Gastroesophageal sphincter (tissue), 4 donors: ENCODE measurements around the gene MYH10. TPM values are rescaled to one million over a fixed set of nuclear protein-coding genes. Genes with fewer than 3 reads are reported as not detected.

Source experiments
- ATAC-seq: fragments of 150-250 bp; one replicate; pipeline ENCODE4 v1.9.1; 2016; ENCODE audit warnings: mild to moderate bottlenecking, moderate library complexity
- H3K27ac ChIP-seq, 4 donors: fragments of 200-600 bp; sonication (generic) in 3 of 4; 1 replicate in 3 of 4; 2 replicates in 1 of 4; pipeline ENCODE4 v1.5.1; 2016 to 2019
- H3K27me3 ChIP-seq: fragments of 200-600 bp; sonication (generic); one replicate; pipeline ENCODE4 v1.5.1; 2019
- H3K36me3 ChIP-seq, 2 donors: fragments of 200-600 bp; sonication (generic); one replicate each; pipeline ENCODE4 v1.5.1; 2019; ENCODE audit warnings: control low read depth in 1 of 2
- H3K4me1 ChIP-seq, 3 donors: fragments of 200-600 bp; sonication (generic); 1 replicate in 2 of 3; 2 replicates in 1 of 3; pipeline ENCODE4 v1.5.1; 2016 to 2019; ENCODE audit warnings: control low read depth in 2 of 3
- H3K4me3 ChIP-seq, 2 donors: fragments of 200-600 bp; sonication (generic); one replicate each; pipeline ENCODE4 v1.5.1; 2019; ENCODE audit warnings: mild to moderate bottlenecking in 1 of 2, moderate library complexity in 1 of 2
- H3K9me3 ChIP-seq, 3 donors: fragments of 200-600 bp; sonication (generic); one replicate each; pipeline ENCODE4 v1.5.1; 2017 to 2019; ENCODE audit warnings: control low read depth in 2 of 3
- CTCF ChIP-seq, 4 experiments: fragments of 200-600 bp in 2 of 4; fragments of 450-650 bp in 2 of 4; sonication (generic) in 1 of 4; IDR thresholded peaks; one replicate each; pipeline ENCODE4 v1.5.1; 2017 to 2019; ENCODE audit warnings: antibody characterized with exemption in 4 of 4, mild to moderate bottlenecking in 2 of 4, moderate library complexity in 2 of 4
- EP300 ChIP-seq: sonication (generic); formaldehyde crosslinking; IDR thresholded peaks from one replicate; pipeline ENCODE4 v1.6.1; 2017; ENCODE audit warnings: antibody characterized with exemption, mild to moderate bottlenecking
- POLR2A ChIP-seq, 2 donors: fragments of 450-650 bp; IDR thresholded peaks; one replicate each; pipeline ENCODE4 v1.6.1; 2017; ENCODE audit warnings: antibody characterized with exemption in 2 of 2, mild to moderate bottlenecking in 2 of 2, moderate library complexity in 1 of 2
- POLR2AphosphoS5 ChIP-seq: sonication (generic); formaldehyde crosslinking; IDR thresholded peaks from one replicate; pipeline ENCODE4 v1.6.1; 2017; ENCODE audit warnings: antibody characterized with exemption
- WGBS, 2 donors: methylation state at CpG; one replicate each; pipeline ENCODE4 v1.1.5; 2018; ENCODE audit warnings: low coverage in 1 of 2; 5-methylcytosine and 5-hydroxymethylcytosine counted together
- total RNA-seq, 4 donors: library from RNA; depleted of rRNA; stranded (reverse); fragments of >200 nt; gene quantifications; one replicate each; pipeline ENCODE4 v1.1.0, GENCODE V29; 2016

MYH10 gene
- total RNA-seq, 4 donors from 2014 or later, result 26.0 to 40.9 (median 34.6) TPM

GRCh38 chr17:8490256-8491023, 140.1 kb downstream of the MYH10 start:
- TF ChIP-seq POLR2A (IDR thresholded peaks at IDR 0.05) (no peak), EP300 (no peak), CTCF (IDR thresholded peaks at IDR 0.05) (no peak), POLR2AphosphoS5 (no peak)
- no peaks in the 10 kb centered on the region for H3K9me3 ChIP-seq
- no peak overlapping the region for H3K27ac ChIP-seq
- H3K4me3 ChIP-seq, result no peak overlapping the region
- H3K4me1 ChIP-seq, result no peaks in the 10 kb centered on the region
- ATAC-seq, result no peak
- H3K36me3 ChIP-seq, result peaks cover 0 to 95% of the 10 kb centered on the region in 2 donors
- WGBS, 2 donors, result 72 to 74% methylated on average over 14 of the region's 17 CpGs
- H3K27me3 ChIP-seq, result no peaks in the 10 kb centered on the region

DNA sequence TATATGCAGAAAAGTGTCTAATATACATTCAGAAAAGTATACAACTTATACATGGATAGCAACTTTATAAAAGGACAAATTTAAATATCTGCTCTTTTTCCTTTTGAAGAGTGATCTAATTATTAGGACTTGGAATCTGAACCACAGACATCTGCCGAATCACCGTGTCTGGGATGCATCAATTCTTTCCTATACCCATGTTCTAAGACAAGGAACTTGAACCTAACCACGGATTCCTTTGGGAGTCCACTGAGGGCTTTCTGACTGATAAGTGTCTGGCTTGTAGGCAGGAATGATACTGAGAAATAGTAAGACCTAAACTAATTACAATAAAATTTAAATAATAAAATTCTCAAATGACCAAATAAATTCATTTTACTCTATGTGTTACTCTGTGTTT, 140.7 kb downstream of the MYH10 start:
- Histone ChIP-seq H3K27me3 (no peaks in the 10 kb centered on the region), H3K36me3 (peaks cover 0 to 93% of the 10 kb centered on the region in 2 donors), H3K9me3 (no peaks in the 10 kb centered on the region), H3K4me1 (no peaks in the 10 kb centered on the region), H3K4me3 (no peak overlapping the region), H3K27ac (no peak overlapping the region)
- TF ChIP-seq POLR2AphosphoS5 (no peak), CTCF (IDR thresholded peaks at IDR 0.05) (no peak), EP300 (no peak), POLR2A (IDR thresholded peaks at IDR 0.05) (no peak)
- WGBS, 2 donors, result 68 to 88% methylated on average over 3 of the region's 3 CpGs
- no peak for ATAC-seq

GRCh38 chr17:8488901-8489300, 141.6 kb downstream of the MYH10 start:
- H3K36me3 ChIP-seq, result peaks cover 0 to 93% of the 10 kb centered on the region in 2 donors
- no peak overlapping the region for H3K4me3 ChIP-seq
- WGBS, 2 donors, result 27 to 30% methylated on average over 3 of the region's 4 CpGs
- no peak overlapping the region for H3K27ac ChIP-seq
- TF ChIP-seq POLR2A (IDR thresholded peaks at IDR 0.05), result no peak
- peak; percentile 32 for TF ChIP-seq POLR2AphosphoS5
- peak; percentile 86 for ATAC-seq
- H3K4me1 ChIP-seq, result no peaks in the 10 kb centered on the region
- H3K27me3 ChIP-seq, result no peaks in the 10 kb centered on the region
- H3K9me3 ChIP-seq, result peaks cover 0 to 1% (median 0%) of the 10 kb centered on the region in 3 donors

DNA sequence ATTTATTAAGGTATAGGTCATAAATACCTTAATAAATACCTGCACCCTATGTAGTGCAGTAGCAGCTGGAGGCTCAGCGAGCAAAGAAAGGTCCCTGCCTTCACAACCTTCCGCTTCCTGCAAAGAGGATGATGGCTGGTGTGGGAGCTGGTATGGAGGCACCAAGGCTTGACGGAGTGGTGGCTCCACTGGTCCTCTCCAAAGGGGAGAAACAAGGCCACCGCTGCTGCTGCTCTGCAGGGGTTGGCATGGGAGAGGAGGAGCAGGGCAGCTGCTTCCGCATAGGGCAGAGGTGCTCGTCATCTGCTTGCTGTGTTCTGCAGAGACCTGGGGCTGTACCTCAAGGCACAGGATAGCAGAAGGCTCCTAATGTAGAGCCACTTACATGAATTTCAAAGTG, 142.0 kb downstream of the MYH10 start:
- Histone ChIP-seq H3K4me3 (no peak overlapping the region), H3K9me3 (peaks cover 0 to 1% (median 0%) of the 10 kb centered on the region in 3 donors), H3K27ac (no peak overlapping the region), H3K27me3 (no peaks in the 10 kb centered on the region), H3K36me3 (peaks cover 0 to 93% of the 10 kb centered on the region in 2 donors), H3K4me1 (no peaks in the 10 kb centered on the region)
- TF ChIP-seq POLR2AphosphoS5 (no peak), CTCF (IDR thresholded peaks at IDR 0.05) (no peak), POLR2A (IDR thresholded peaks at IDR 0.05) (no peak), EP300 (no peak)
- WGBS, 2 donors, result 91% methylated on average over 5 of the region's 6 CpGs; no CpG with 5 or more reads in 1 of the 2 donors
- no peak for ATAC-seq

DNA sequence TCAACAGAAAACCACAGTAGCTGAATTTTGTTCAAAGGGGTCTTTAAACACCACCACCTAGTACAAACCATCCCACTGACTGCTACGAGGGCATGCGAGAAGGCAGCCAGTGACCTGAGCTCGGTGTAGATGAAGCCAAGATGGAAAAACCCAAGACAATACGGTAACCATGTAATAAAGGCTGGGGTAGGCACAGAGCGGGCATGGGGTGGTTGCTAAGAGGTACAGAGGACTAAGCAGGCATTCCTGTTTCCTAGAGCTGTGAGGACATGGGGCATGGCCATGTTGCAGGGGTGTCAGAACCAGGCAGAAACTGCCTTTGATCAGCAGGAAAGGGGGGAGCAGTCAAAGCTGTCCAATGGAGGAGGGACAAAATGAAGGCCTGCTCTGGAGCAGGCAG, 142.8 kb downstream of the MYH10 start:
- no peak overlapping the region for H3K4me3 ChIP-seq
- H3K9me3 ChIP-seq, result peaks cover 0 to 1% (median 0%) of the 10 kb centered on the region in 3 donors
- TF ChIP-seq POLR2AphosphoS5 (no peak), EP300 (no peak), CTCF (IDR thresholded peaks at IDR 0.05) (no peak), POLR2A (IDR thresholded peaks at IDR 0.05) (no peak)
- no peak overlapping the region for H3K27ac ChIP-seq
- ATAC-seq, result no peak
- H3K36me3 ChIP-seq, result peaks cover 0 to 93% of the 10 kb centered on the region in 2 donors
- 92 to 96% methylated on average over 2 to 3 of the region's 5 CpGs for WGBS, 2 donors
- no peaks in the 10 kb centered on the region for H3K27me3 ChIP-seq
- H3K4me1 ChIP-seq, result no peaks in the 10 kb centered on the region
